ENCODE measurements around the gene PTPRT.

DNA sequence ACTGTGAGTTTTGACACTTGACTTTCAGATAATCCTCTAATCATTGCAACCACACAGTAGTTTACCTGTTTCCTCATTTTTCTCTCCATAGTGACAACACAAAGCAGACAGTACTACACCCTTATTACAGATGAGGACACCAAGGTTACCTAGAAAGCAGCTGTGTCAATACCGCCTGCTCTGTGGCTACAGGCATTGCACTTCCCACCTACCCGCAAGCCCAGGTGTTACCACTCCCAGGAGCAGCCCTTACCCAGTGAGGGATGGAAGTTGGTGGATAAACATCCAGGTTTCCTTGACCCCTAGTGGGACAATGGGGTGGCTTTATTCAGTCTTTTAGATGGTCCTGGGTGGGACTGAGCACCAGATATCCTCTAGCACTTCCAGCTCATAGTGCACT, 503.6 kb downstream of the PTPRT start:
- TF ChIP-seq, protein P1, sequence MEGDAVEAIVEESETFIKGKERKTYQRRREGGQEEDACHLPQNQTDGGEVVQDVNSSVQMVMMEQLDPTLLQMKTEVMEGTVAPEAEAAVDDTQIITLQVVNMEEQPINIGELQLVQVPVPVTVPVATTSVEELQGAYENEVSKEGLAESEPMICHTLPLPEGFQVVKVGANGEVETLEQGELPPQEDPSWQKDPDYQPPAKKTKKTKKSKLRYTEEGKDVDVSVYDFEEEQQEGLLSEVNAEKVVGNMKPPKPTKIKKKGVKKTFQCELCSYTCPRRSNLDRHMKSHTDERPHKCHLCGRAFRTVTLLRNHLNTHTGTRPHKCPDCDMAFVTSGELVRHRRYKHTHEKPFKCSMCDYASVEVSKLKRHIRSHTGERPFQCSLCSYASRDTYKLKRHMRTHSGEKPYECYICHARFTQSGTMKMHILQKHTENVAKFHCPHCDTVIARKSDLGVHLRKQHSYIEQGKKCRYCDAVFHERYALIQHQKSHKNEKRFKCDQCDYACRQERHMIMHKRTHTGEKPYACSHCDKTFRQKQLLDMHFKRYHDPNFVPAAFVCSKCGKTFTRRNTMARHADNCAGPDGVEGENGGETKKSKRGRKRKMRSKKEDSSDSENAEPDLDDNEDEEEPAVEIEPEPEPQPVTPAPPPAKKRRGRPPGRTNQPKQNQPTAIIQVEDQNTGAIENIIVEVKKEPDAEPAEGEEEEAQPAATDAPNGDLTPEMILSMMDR (IDR thresholded peaks at IDR 0.05): no peak
- TF ChIP-seq POLR2AphosphoS5 (IDR thresholded peaks at IDR 0.05; ENCODE audit: insufficient read depth in 1 of 2, low read depth in 1 of 2) (no peak), POLR2A (IDR thresholded peaks at IDR 0.05) (no peak)
